ACC112 (cell line): ENCODE results near the gene MAP2K2.
"Not testable (repeated sequence)": the region's sequence is repeated elsewhere in the genome, so short reads cannot be mapped to it uniquely, and the experiment has no call there.

ENCODE experiments used
- H2AFZ ChIP-seq: fragments of 200-600 bp; sonication (generic); one replicate; pipeline ENCODE4 v1.6.0; 2017; ENCODE audit warnings: antibody characterized with exemption, low read length; ENCODE audit not compliant: unreplicated experiment
- H3K27ac ChIP-seq: fragments of 200-600 bp; sonication (generic); 2 replicates; pipeline ENCODE4 v1.5.1; 2014; ENCODE audit warnings: low read depth, mild to moderate bottlenecking, antibody characterized with exemption, low read length, moderate library complexity
- H3K27me3 ChIP-seq: fragments of 200-600 bp; sonication (generic); 2 replicates; pipeline ENCODE4 v1.6.1; 2014; ENCODE audit warnings: mild to moderate bottlenecking, antibody characterized with exemption, low read length, moderate library complexity, mixed read lengths; ENCODE audit not compliant: insufficient read depth
- H3K36me3 ChIP-seq: fragments of 200-600 bp; sonication (generic); 2 replicates; pipeline ENCODE4 v1.6.1; 2016; ENCODE audit warnings: mild to moderate bottlenecking, antibody characterized with exemption, low read length, moderate library complexity, mixed read lengths; ENCODE audit not compliant: insufficient read depth
- H3K4me1 ChIP-seq: fragments of 200-600 bp; sonication (generic); one replicate; pipeline ENCODE4 v1.6.1; 2016; ENCODE audit warnings: low read length, mixed read lengths; ENCODE audit not compliant: insufficient read depth, unreplicated experiment, control insufficient read depth
- H3K4me3 ChIP-seq: fragments of 200-600 bp; sonication (generic); 2 replicates; pipeline ENCODE4 v1.5.1; 2014; ENCODE audit warnings: mild to moderate bottlenecking, low read depth, low read length
- H3K79me2 ChIP-seq: fragments of 200-600 bp; sonication (generic); one replicate; pipeline ENCODE4 v1.6.0; 2016; ENCODE audit warnings: low read length; ENCODE audit not compliant: control insufficient read depth, unreplicated experiment, insufficient read depth

MAP2K2 gene

GRCh38 chr19:4129050-4129449 is 5.1 kb upstream of the MAP2K2 start:
- not testable (repeated sequence) for H3K27me3 ChIP-seq, H3K4me3 ChIP-seq, H3K79me2 ChIP-seq, H3K27ac ChIP-seq, H2AFZ ChIP-seq, H3K36me3 ChIP-seq
- H3K4me1 ChIP-seq = peaks cover 12% of the 10 kb centered on the region

- not testable (repeated sequence) for H3K4me3 ChIP-seq, H3K27me3 ChIP-seq, H3K27ac ChIP-seq, H3K36me3 ChIP-seq, H2AFZ ChIP-seq
- peaks cover 12% of the 10 kb centered on the region for H3K4me1 ChIP-seq
- H3K79me2 ChIP-seq = peaks cover 13% of the 10 kb centered on the region
Measured at GRCh38 chr19:4127322-4127721, 3.4 kb upstream of the MAP2K2 start.

GRCh38 chr19:4124638-4125037 is 716 bp upstream of the MAP2K2 start:
- no peaks in the 10 kb centered on the region for H3K27me3 ChIP-seq
- no peaks in the 10 kb centered on the region for H3K36me3 ChIP-seq
- no peak overlapping the region for H2AFZ ChIP-seq
- peak overlapping the region; percentile 95 for H3K4me3 ChIP-seq
- H3K79me2 ChIP-seq = peaks cover 27% of the 10 kb centered on the region
- peaks cover 9% of the 10 kb centered on the region for H3K4me1 ChIP-seq
- no peak overlapping the region for H3K27ac ChIP-seq

- peak overlapping the region; percentile 95 for H3K4me3 ChIP-seq
- H3K79me2 ChIP-seq = peaks cover 44% of the 10 kb centered on the region
- H3K27ac ChIP-seq = no peak overlapping the region
- H2AFZ ChIP-seq = no peak overlapping the region
- peaks cover 9% of the 10 kb centered on the region for H3K4me1 ChIP-seq
- H3K36me3 ChIP-seq = no peaks in the 10 kb centered on the region
- no peaks in the 10 kb centered on the region for H3K27me3 ChIP-seq
Measured at GRCh38 chr19:4122480-4122879, 1.4 kb downstream of the MAP2K2 start.

- Histone ChIP-seq H3K27me3 (no peaks in the 10 kb centered on the region), H3K4me1 (peaks cover 9% of the 10 kb centered on the region), H3K27ac (no peak overlapping the region), H2AFZ (no peak overlapping the region), H3K36me3 (no peaks in the 10 kb centered on the region), H3K4me3 (no peak overlapping the region), H3K79me2 (peaks cover 45% of the 10 kb centered on the region)
Measured at GRCh38 chr19:4121815-4122214, 2.1 kb downstream of the MAP2K2 start.

- peak overlapping the region; percentile 16; the same call in 1 of the 2 replicates for H3K4me3 ChIP-seq
- no peaks in the 10 kb centered on the region for H3K36me3 ChIP-seq
- H3K27ac ChIP-seq = peak overlapping the region; percentile 73
- H2AFZ ChIP-seq = no peak overlapping the region
- no peaks in the 10 kb centered on the region for H3K27me3 ChIP-seq
- H3K79me2 ChIP-seq = peaks cover 45% of the 10 kb centered on the region
- peaks cover 9% of the 10 kb centered on the region for H3K4me1 ChIP-seq
Measured at GRCh38 chr19:4121273-4121612, 2.7 kb downstream of the MAP2K2 start.

- no peaks in the 10 kb centered on the region for H3K27me3 ChIP-seq
- H3K36me3 ChIP-seq = no peaks in the 10 kb centered on the region
- peaks cover 45% of the 10 kb centered on the region for H3K79me2 ChIP-seq
- H3K4me1 ChIP-seq = peaks cover 9% of the 10 kb centered on the region
- no peak overlapping the region for H2AFZ ChIP-seq
- peak overlapping the region; percentile 16; the same call in 1 of the 2 replicates for H3K4me3 ChIP-seq
- peak overlapping the region; percentile 73 for H3K27ac ChIP-seq
Measured at GRCh38 chr19:4120559-4121272, 3.2 kb downstream of the MAP2K2 start.

GRCh38 chr19:4119763-4120162 is 4.2 kb downstream of the MAP2K2 start:
- H3K4me3 ChIP-seq = no peak overlapping the region
- peak overlapping the region; percentile 73 for H3K27ac ChIP-seq
- H3K4me1 ChIP-seq = peaks cover 8% of the 10 kb centered on the region
- H3K79me2 ChIP-seq = peaks cover 45% of the 10 kb centered on the region
- no peaks in the 10 kb centered on the region for H3K36me3 ChIP-seq
- H3K27me3 ChIP-seq = no peaks in the 10 kb centered on the region
- no peak overlapping the region for H2AFZ ChIP-seq

- Histone ChIP-seq H3K4me1 (peaks cover 3% of the 10 kb centered on the region), H2AFZ (no peak overlapping the region), H3K79me2 (peaks cover 24% of the 10 kb centered on the region), H3K27me3 (no peaks in the 10 kb centered on the region), H3K4me3 (no peak overlapping the region), H3K36me3 (no peaks in the 10 kb centered on the region), H3K27ac (no peak overlapping the region)
Measured at GRCh38 chr19:4115818-4116385, 8.0 kb downstream of the MAP2K2 start.

- H3K4me3 ChIP-seq = no peak overlapping the region
- H3K27me3 ChIP-seq = no peaks in the 10 kb centered on the region
- no peak overlapping the region for H2AFZ ChIP-seq
- H3K27ac ChIP-seq = no peak overlapping the region
- no peaks in the 10 kb centered on the region for H3K36me3 ChIP-seq
- H3K4me1 ChIP-seq = no peaks in the 10 kb centered on the region
- H3K79me2 ChIP-seq = peaks cover 23% of the 10 kb centered on the region
Measured at GRCh38 chr19:4115050-4115817, 8.7 kb downstream of the MAP2K2 start.

GRCh38 chr19:4114181-4114580 is 9.7 kb downstream of the MAP2K2 start:
- no peaks in the 10 kb centered on the region for H3K4me1 ChIP-seq
- H3K4me3 ChIP-seq = no peak overlapping the region
- peaks cover 14% of the 10 kb centered on the region for H3K79me2 ChIP-seq
- no peak overlapping the region for H2AFZ ChIP-seq
- no peak overlapping the region for H3K27ac ChIP-seq
- no peaks in the 10 kb centered on the region for H3K36me3 ChIP-seq
- H3K27me3 ChIP-seq = no peaks in the 10 kb centered on the region
